GM12874 (cell line): ENCODE results near the gene MCF2.

Experiments
- TF ChIP-seq, protein P1 (sequence below): IDR thresholded peaks from 2 replicates; pipeline ENCODE4 v1.5.1; 2011; ENCODE audit warnings: low read depth, mild to moderate bottlenecking, control low read depth, low read length, moderate library complexity; ENCODE audit not compliant: insufficient read depth

Gene MCF2

DNA sequence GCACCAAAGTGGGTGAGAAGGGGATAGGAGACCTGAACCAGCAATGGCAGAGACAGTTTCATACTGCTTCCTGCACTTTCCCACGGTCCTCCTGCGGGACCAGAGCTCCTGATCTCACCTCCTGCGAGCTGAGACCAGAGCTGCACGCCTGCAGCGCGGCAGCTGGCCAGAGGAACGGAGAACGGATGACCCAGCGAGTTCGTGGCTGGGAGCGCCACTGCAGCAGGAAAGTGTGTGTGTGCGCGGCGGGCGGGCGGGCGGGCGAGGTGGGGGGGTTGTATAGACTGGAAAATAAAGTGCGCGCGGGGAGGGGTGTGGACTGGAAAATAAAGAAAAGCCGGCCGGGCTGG is 16.5 kb downstream of the MCF2 start:
- TF ChIP-seq, protein P1, sequence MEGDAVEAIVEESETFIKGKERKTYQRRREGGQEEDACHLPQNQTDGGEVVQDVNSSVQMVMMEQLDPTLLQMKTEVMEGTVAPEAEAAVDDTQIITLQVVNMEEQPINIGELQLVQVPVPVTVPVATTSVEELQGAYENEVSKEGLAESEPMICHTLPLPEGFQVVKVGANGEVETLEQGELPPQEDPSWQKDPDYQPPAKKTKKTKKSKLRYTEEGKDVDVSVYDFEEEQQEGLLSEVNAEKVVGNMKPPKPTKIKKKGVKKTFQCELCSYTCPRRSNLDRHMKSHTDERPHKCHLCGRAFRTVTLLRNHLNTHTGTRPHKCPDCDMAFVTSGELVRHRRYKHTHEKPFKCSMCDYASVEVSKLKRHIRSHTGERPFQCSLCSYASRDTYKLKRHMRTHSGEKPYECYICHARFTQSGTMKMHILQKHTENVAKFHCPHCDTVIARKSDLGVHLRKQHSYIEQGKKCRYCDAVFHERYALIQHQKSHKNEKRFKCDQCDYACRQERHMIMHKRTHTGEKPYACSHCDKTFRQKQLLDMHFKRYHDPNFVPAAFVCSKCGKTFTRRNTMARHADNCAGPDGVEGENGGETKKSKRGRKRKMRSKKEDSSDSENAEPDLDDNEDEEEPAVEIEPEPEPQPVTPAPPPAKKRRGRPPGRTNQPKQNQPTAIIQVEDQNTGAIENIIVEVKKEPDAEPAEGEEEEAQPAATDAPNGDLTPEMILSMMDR, result no peak

DNA sequence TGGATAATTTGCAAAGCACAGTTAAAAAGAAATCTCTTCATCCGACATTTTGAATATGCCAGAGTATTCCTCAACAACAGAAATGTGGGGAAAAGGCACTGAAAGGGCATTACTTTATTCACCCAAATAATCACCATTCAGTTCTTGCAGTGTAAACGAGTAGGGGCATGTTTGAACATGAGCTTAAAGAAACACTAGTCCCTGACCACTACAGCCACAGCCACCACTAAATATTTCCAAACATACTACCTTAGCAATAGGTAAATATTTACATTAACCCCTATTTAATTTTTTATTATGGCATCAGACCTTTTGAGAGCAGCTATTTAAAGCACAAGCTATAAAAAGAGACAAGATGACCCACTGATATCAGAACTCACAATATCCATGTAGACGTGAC is 27.6 kb downstream of the MCF2 start:
- TF ChIP-seq, protein P1, result no peak

DNA sequence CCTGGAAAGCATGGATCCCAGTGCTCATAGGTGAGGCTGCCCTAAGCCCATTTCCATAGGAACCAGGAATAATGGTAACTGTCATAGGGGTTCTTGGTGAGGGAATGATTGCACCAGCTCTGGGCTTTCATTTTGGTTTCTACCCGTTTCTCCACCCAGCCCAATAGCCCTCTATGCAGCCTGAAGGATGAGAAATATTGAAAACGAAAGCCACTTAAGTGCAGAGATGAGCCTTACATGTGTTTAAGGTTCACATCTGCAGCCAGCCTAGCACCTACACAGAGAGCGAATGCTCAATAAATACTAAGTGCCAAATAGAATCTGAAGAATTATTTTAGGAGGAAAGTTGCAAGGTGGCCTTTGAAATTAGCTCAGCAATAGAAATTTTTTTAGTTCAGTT is 60.4 kb downstream of the MCF2 start:
- TF ChIP-seq, protein P1, result no peak

DNA sequence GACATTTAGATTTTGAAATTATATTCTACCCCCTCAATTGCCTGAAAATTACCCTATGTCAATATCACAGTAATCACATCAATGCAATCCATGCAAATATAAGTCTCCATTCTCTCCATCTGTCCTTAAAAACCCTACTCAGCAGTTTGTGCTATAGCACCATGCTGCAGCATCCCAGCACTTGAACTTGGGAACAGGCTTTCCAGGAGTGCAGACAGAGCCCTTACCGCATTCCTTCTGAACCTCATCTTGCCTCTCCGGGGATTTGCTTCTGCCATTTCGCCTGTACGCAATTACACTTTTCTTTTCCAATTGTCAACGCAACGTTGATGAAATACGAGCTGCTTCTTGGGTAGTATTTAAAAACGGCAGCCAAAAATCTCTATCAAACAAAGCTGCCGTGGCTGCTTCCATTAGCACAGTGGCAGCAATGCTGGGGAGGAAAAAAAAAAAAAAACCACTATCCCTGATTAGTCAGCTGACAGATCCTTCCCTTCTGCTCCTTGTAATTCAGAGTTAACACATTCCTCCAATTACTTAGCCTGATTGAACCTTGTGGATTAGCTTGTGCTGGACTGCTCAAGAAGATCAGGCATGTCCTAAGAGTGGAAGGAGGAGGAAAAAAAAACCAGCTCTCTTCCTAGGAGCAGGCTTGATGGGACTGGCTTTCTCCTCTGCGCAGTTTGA is 65.6 kb downstream of the MCF2 start:
- TF ChIP-seq, protein P1, result no peak

DNA sequence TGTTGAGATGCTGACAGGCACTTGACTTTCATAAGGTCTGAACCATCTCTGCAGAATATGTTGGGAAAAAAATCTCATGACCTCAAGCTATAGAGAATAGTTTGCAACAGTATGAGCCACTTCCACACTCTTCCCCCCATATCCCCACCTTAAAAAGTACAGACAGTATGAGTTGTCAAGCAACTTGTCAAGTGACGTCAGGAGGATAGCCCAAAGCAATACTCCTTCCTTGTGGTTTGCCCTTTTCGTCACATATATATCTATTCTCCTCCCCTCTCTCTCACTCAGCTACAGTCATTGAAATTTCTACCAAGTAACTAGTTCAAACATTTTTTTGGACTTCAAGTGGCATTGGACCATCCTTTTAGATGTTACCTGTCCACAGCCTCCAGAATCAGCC is 67.7 kb downstream of the MCF2 start:
- TF ChIP-seq, protein P1, result no peak

DNA sequence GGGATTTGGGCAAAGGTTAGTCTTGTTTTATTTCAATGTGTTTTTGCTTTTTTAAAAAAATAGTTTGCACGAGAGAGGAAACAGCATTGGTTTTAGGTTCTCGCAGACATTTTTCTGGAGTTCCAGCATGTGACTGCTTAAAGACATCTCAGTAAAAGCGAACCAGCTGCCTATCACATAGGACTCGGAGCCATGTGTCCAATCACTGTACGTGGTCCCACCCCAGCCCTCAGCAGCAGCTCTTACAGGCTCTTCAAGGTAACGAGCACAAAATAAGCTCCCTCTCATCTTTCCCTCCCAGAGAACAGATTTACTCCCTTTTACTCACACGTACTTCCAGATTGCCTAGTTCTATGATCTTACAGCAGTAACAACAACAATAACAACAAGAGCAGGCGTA is 68.7 kb downstream of the MCF2 start:
- TF ChIP-seq, protein P1, result no peak

DNA sequence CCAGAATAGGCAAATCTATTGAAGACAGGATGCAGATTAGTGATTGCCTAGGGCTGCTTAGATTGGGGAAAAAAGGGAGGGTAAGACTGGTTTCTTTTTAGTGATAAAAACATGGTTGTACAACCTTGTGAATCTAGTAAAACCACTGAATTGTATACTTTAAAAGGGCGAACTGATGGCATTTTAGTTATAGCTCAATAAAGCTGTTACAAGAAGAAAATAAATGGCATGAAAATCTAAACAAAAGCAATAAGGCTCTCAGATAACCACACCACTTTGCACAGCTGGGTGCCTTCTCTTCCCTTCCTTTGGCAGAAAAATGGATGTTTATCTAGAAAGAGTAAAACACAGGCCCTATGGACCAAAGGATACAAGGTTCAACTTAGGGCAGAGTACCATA is 107.9 kb downstream of the MCF2 start:
- TF ChIP-seq, protein P1, result no peak
